SK-N-SH (cell line): ENCODE data around the gene MYO1F. TPM values are rescaled to one million over a fixed set of nuclear protein-coding genes. Genes with fewer than 3 reads are reported as not detected.
A peak's percentile ranks its signal among the peaks of the same experiment; 100 is the strongest.

ENCODE experiments used
- CTCF ChIA-PET: fragments of 300-600, 350-600 bp; formaldehyde crosslinking; extraction: SDS; loops from one replicate; lab custom pipeline; 2021; lab: Yijun Ruan, JAX
- POLR2A ChIA-PET: fragments of 350-600 bp; sonication (Branson Sonifier 250); formaldehyde crosslinking; extraction: SDS; loops from one replicate; lab custom pipeline; 2020; ENCODE audit warnings: antibody characterized with exemption, inconsistent platforms; lab: Yijun Ruan, JAX
- DNase-seq: peaks from one replicate; pipeline ENCODE4 v3.0.0; 2012
- H2AFZ ChIP-seq: fragments of 200-600 bp; sonication (generic); 2 replicates; pipeline ENCODE4 v1.8.1; 2016; ENCODE audit warnings: antibody characterized with exemption, mild to moderate bottlenecking, low read depth
- H3F3A ChIP-seq: fragments of 200-600 bp; sonication (generic); replicated peaks from 2 replicates; pipeline ENCODE3; 2016; ENCODE audit warnings: antibody characterized with exemption, mild to moderate bottlenecking; ENCODE audit not compliant: insufficient read depth
- H3K27ac ChIP-seq, 2 experiments: fragments of 200-500 bp in 1 of 2; fragments of 200-600 bp in 1 of 2; sonication (Bioruptor generic) in 1 of 2; sonication (generic), shearing (Covaris generic) in 1 of 2; 2 replicates each; pipeline versions ENCODE4 v1.5.1 to v1.6.1; 2014 to 2016; ENCODE audit warnings: low read depth in 2 of 2, inconsistent platforms in 1 of 2, low read length in 1 of 2, mild to moderate bottlenecking in 1 of 2, mixed read lengths in 1 of 2
- H3K27me3 ChIP-seq: fragments of 200-600 bp; sonication (generic), shearing (Covaris generic); 2 replicates; pipeline ENCODE4 v1.6.1; 2016; ENCODE audit warnings: mixed run types; ENCODE audit not compliant: insufficient read depth
- H3K36me3 ChIP-seq, 2 experiments: fragments of 200-500 bp in 1 of 2; fragments of 200-600 bp in 1 of 2; sonication (Bioruptor generic) in 1 of 2; sonication (generic) in 1 of 2; replicated peaks in 1 of 2; 2 replicates each; pipeline versions ENCODE3 to v1.5.1; 2014 to 2016; ENCODE audit warnings: low read length in 1 of 2, mild to moderate bottlenecking in 1 of 2; ENCODE audit not compliant: insufficient read depth in 2 of 2, control insufficient read depth in 1 of 2
- H3K4me1 ChIP-seq, 2 experiments: fragments of 200-500 bp in 1 of 2; fragments of 200-600 bp in 1 of 2; sonication (Bioruptor generic) in 1 of 2; sonication (generic), shearing (Covaris generic) in 1 of 2; 2 replicates each; pipeline versions ENCODE4 v1.5.1 to v1.6.1; 2014 to 2016; ENCODE audit warnings: low read depth in 1 of 2, low read length in 1 of 2, mixed run types in 1 of 2; ENCODE audit not compliant: insufficient read depth in 2 of 2, control insufficient read depth in 1 of 2
- H3K4me2 ChIP-seq: fragments of 200-600 bp; sonication (generic), shearing (Covaris generic); 2 replicates; pipeline ENCODE4 v1.6.1; 2017; ENCODE audit warnings: mixed run types
- H3K4me3 ChIP-seq, 2 experiments: fragments of 200-500 bp in 1 of 2; fragments of 200-600 bp in 1 of 2; sonication (Bioruptor generic) in 1 of 2; sonication (generic), shearing (Covaris generic) in 1 of 2; 2 replicates each; pipeline versions ENCODE4 v1.5.1 to v1.8.1; 2014 to 2016; ENCODE audit warnings: low read depth in 2 of 2, inconsistent platforms in 1 of 2, low read length in 1 of 2, mild to moderate bottlenecking in 1 of 2, mixed read lengths in 1 of 2, moderate library complexity in 1 of 2
- H3K79me2 ChIP-seq: fragments of 200-600 bp; sonication (generic); 2 replicates; pipeline ENCODE4 v1.8.1; 2017; ENCODE audit warnings: mild to moderate bottlenecking; ENCODE audit not compliant: insufficient read depth
- H3K9ac ChIP-seq: fragments of 200-600 bp; sonication (generic); 2 replicates; pipeline ENCODE4 v1.6.1; 2017; ENCODE audit warnings: mixed run types
- H3K9me2 ChIP-seq: fragments of 200-600 bp; sonication (generic); 2 replicates; pipeline ENCODE4 v1.6.1; 2017; ENCODE audit warnings: mixed run types
- H3K9me3 ChIP-seq: fragments of 200-600 bp; sonication (generic); 2 replicates; pipeline ENCODE4 v1.6.1; 2017; ENCODE audit warnings: mixed run types, mild to moderate bottlenecking, moderate library complexity
- H4K20me1 ChIP-seq: fragments of 200-600 bp; sonication (generic); 2 replicates; pipeline ENCODE4 v1.6.1; 2017; ENCODE audit warnings: mild to moderate bottlenecking, mixed run types; ENCODE audit not compliant: insufficient read depth
- CTCF ChIP-seq: fragments of 200-600 bp; sonication (generic); IDR thresholded peaks from 2 replicates; pipeline ENCODE4 v1.6.1; 2017; ENCODE audit warnings: antibody characterized with exemption, mild to moderate bottlenecking, moderate library complexity
- EZH2phosphoT487 ChIP-seq: fragments of 200-600 bp; sonication (generic); IDR thresholded peaks from 2 replicates; pipeline ENCODE4 v1.6.1; 2017; ENCODE audit warnings: low read depth, mixed run types, mild to moderate bottlenecking, antibody characterized with exemption, moderate library complexity, borderline replicate concordance
- FOSL2 ChIP-seq: IDR thresholded peaks from 2 replicates; pipeline ENCODE4 v1.4.0; 2012; ENCODE audit warnings: low read depth, mild to moderate bottlenecking, moderate library complexity, borderline replicate concordance
- FOXJ3 ChIP-seq: sonication (generic); formaldehyde crosslinking; IDR thresholded peaks from 2 replicates; pipeline ENCODE4 v1.5.1; 2020; ENCODE audit warnings: mild to moderate bottlenecking, missing genetic modification reagents
- MEF2A ChIP-seq: IDR thresholded peaks from 2 replicates; pipeline ENCODE4 v1.4.0; 2012; ENCODE audit warnings: low read depth, borderline replicate concordance
- NFIC ChIP-seq: IDR thresholded peaks from 2 replicates; pipeline ENCODE4 v1.4.0; 2012; ENCODE audit warnings: borderline replicate concordance
- POLR2AphosphoS5 ChIP-seq: IDR thresholded peaks from 2 replicates; pipeline ENCODE4 v1.6.1; 2012; ENCODE audit warnings: low read depth, low read length
- RAD21 ChIP-seq: IDR thresholded peaks from 2 replicates; pipeline ENCODE4 v1.6.1; 2012; ENCODE audit warnings: mild to moderate bottlenecking, low read length
- RCOR1 ChIP-seq: fragments of 150-350 bp; IDR thresholded peaks from 2 replicates; pipeline ENCODE4 v1.6.1; 2017; ENCODE audit warnings: antibody characterized with exemption, low read length
- RFX5 ChIP-seq: IDR thresholded peaks from 2 replicates; pipeline ENCODE4 v1.6.1; 2012; ENCODE audit warnings: mild to moderate bottlenecking, improper control_type of control experiment, low read length
- SIN3A ChIP-seq: IDR thresholded peaks from 2 replicates; pipeline ENCODE4 v1.6.1; 2012; ENCODE audit warnings: low read depth, mild to moderate bottlenecking, low read length, moderate library complexity, borderline replicate concordance
- TAF1 ChIP-seq: IDR thresholded peaks from 2 replicates; pipeline ENCODE4 v1.6.1; 2012; ENCODE audit warnings: low read depth, mild to moderate bottlenecking, low read length, moderate library complexity, borderline replicate concordance
- TCF12 ChIP-seq: IDR thresholded peaks from 2 replicates; pipeline ENCODE4 v1.4.0; 2012
- USF2 ChIP-seq: fragments of 150-350 bp; IDR thresholded peaks from 2 replicates; pipeline ENCODE4 v1.6.1; 2017; ENCODE audit warnings: antibody characterized with exemption, low read length, low read depth, borderline replicate concordance
- YY1 ChIP-seq: IDR thresholded peaks from 2 replicates; pipeline ENCODE4 v1.4.0; 2012; ENCODE audit warnings: low read depth, mild to moderate bottlenecking
- WGBS: methylation state at CpG from one replicate; pipeline ENCODE4 v1.1.6; 2017; ENCODE audit warnings: low lambda C conversion rate; 5-methylcytosine and 5-hydroxymethylcytosine counted together
- polyA plus RNA-seq, 3 experiments: library from polyadenylated mRNA; depleted of rRNA; stranded (reverse); fragments of >200 nt; gene quantifications; 2 replicates each; pipeline ENCODE4 v1.2.3, GENCODE V29; 2012
- TF ChIP-seq, protein P1 (sequence below): IDR thresholded peaks from 2 replicates; pipeline ENCODE4 v1.4.0; 2012; ENCODE audit warnings: low read depth, borderline replicate concordance
- TF ChIP-seq, protein P2 (sequence below): IDR thresholded peaks from 2 replicates; pipeline ENCODE4; 2012
- TF ChIP-seq, protein P3 (sequence below): IDR thresholded peaks from 2 replicates; pipeline ENCODE4 v1.4.0; 2012; ENCODE audit warnings: low read depth, borderline replicate concordance
- TF ChIP-seq, protein P4 (sequence below): IDR thresholded peaks from 2 replicates; pipeline ENCODE4 v1.4.0; 2012; ENCODE audit warnings: low read depth

The MYO1F gene
- polyA plus RNA-seq, 1 of the 3 experiments (the other 2 are of a cell fraction): 0.51 TPM

- no peak overlapping the region for H3K27ac ChIP-seq
- H3F3A ChIP-seq: no peaks in the 10 kb centered on the region
- no peaks in the 10 kb centered on the region for H4K20me1 ChIP-seq
- no peaks in the 10 kb centered on the region for H3K9me2 ChIP-seq
- no peak overlapping the region; the same call in 1 of the 2 replicates for H2AFZ ChIP-seq
- H3K9me3 ChIP-seq: no peaks in the 10 kb centered on the region
- TF ChIP-seq TCF12: no peak
- TF ChIP-seq, protein P1, sequence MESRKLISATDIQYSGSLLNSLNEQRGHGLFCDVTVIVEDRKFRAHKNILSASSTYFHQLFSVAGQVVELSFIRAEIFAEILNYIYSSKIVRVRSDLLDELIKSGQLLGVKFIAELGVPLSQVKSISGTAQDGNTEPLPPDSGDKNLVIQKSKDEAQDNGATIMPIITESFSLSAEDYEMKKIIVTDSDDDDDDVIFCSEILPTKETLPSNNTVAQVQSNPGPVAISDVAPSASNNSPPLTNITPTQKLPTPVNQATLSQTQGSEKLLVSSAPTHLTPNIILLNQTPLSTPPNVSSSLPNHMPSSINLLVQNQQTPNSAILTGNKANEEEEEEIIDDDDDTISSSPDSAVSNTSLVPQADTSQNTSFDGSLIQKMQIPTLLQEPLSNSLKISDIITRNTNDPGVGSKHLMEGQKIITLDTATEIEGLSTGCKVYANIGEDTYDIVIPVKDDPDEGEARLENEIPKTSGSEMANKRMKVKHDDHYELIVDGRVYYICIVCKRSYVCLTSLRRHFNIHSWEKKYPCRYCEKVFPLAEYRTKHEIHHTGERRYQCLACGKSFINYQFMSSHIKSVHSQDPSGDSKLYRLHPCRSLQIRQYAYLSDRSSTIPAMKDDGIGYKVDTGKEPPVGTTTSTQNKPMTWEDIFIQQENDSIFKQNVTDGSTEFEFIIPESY: no peak
- ChIA-PET CTCF (interaction anchor here (13.7 kb wide), 1 partner anchor 31 kb away, joined by 112 read pairs; the partner anchor contains the start of gene MYO1F), POLR2A (no interaction called here)
- peaks cover 0 to 5% of the 10 kb centered on the region in 2 experiments; a peak in 2 of 4 replicates for H3K4me1 ChIP-seq
- 3% methylated on average over 9 of the region's 9 CpGs for WGBS
- H3K9ac ChIP-seq: no peak overlapping the region
- peak overlapping the region; percentile 52 to 61 for H3K4me3 ChIP-seq
- no peaks in the 10 kb centered on the region for H3K79me2 ChIP-seq
- no peak for DNase-seq
- H3K36me3 ChIP-seq: no peaks in the 10 kb centered on the region
- 0 out of 2 replicates have a peak, but pooled peaks cover under 1% of the 10 kb centered on the region for H3K27me3 ChIP-seq
- H3K4me2 ChIP-seq: no peak overlapping the region
Measured at GRCh38 chr19:8610936-8611300, 33.7 kb upstream of the MYO1F start.

DNA sequence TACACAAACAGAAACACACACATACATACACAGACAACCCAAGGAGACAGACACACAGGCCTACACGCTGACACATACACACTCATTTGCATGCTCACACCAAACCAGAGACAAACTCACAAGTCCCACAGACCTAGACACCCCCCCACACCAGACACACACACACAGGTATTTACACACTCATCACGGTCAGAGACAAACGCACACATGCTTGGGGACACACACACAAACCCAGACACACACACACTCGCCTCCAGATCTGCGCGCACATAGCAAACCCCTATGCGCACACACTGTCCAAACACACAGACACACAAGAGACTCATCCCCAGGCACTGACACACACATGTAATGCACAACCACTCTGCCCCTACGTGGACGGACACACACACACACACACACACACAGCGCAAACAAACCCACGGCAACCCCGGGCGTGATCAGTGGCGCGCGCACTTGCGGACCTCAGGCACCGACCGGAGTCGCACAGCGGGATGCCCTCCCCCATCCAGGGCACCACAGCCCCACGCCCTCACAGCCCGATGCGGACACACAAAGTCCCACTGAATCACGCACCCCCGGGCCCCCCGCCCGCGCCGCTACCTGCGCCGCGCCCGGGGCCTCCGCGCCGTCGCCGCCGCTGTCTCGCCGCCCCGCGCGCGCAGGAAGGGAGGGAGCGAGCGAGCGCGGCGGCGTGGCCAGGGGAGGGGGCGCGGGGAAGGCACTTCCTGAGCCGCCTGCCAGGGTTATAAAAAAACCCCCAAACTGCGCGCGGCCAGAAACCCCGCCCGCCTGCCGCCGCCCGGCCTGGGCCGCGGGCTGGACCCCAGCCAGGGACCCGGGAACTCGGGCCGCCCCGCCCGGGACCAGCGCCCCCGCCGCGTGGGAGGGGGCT, 33.0 kb upstream of the MYO1F start, which contains the start of gene ADAMTS10:
ADAMTS10 (minus strand) TSS at position 675 of the 895 bp plus-strand sequence. CDS start 5,005 bp downstream, outside the sequence.
- peak; percentile 84 for DNase-seq
- WGBS: 4% methylated on average over 46 of the region's 74 CpGs
- Histone ChIP-seq H3K4me3 (peak within 1 kb of the TSS; percentile 52 to 61), H3K27ac (peak within 1 kb of the TSS in 1 of 2 experiments; percentile 66; a peak in 2 of 4 replicates), H3K9me3 (no peaks in the 10 kb centered on the region), H3K9ac (peak within 1 kb of the TSS; percentile 62), H2AFZ (peak within 1 kb of the TSS; percentile 78), H3F3A (no peaks in the 10 kb centered on the region), H3K4me1 (peaks cover 0 to 5% of the 10 kb centered on the region in 2 experiments; a peak in 2 of 4 replicates), H3K9me2 (no peaks in the 10 kb centered on the region), H3K4me2 (peak within 1 kb of the TSS; percentile 79), H3K27me3 (no peaks in the 10 kb centered on the region), H3K36me3 (no peaks in the 10 kb centered on the region), H3K79me2 (no peaks in the 10 kb centered on the region), H4K20me1 (no peaks in the 10 kb centered on the region)
- CTCF ChIA-PET: no interaction called here
- POLR2A ChIA-PET: no interaction called here
- no peak for TF ChIP-seq CTCF
- TF ChIP-seq MEF2A: no peak
- no peak for TF ChIP-seq SIN3A
- TF ChIP-seq, protein P2, sequence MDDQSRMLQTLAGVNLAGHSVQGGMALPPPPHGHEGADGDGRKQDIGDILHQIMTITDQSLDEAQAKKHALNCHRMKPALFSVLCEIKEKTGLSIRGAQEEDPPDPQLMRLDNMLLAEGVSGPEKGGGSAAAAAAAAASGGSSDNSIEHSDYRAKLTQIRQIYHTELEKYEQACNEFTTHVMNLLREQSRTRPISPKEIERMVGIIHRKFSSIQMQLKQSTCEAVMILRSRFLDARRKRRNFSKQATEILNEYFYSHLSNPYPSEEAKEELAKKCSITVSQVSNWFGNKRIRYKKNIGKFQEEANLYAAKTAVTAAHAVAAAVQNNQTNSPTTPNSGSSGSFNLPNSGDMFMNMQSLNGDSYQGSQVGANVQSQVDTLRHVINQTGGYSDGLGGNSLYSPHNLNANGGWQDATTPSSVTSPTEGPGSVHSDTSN: no peak
- no peak for TF ChIP-seq NFIC
- TF ChIP-seq, protein P3, sequence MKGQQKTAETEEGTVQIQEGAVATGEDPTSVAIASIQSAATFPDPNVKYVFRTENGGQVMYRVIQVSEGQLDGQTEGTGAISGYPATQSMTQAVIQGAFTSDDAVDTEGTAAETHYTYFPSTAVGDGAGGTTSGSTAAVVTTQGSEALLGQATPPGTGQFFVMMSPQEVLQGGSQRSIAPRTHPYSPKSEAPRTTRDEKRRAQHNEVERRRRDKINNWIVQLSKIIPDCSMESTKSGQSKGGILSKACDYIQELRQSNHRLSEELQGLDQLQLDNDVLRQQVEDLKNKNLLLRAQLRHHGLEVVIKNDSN: no peak
- no peak for TF ChIP-seq TAF1
- TF ChIP-seq RFX5: no peak
- no peak for TF ChIP-seq POLR2AphosphoS5
- no peak for TF ChIP-seq FOSL2
- no peak for TF ChIP-seq YY1
- TF ChIP-seq FOXJ3 (CRISPR knock-in tag): no peak
- TF ChIP-seq USF2: no peak
- no peak for TF ChIP-seq RAD21
- no peak for TF ChIP-seq RCOR1
- TF ChIP-seq, protein P4, sequence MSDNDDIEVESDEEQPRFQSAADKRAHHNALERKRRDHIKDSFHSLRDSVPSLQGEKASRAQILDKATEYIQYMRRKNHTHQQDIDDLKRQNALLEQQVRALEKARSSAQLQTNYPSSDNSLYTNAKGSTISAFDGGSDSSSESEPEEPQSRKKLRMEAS: no peak
- no peak for TF ChIP-seq EZH2phosphoT487
